NCI-H2196 (cell line): ENCODE results near the gene N4BP3.
"Not testable (repeated sequence)": the region's sequence is repeated elsewhere in the genome, so short reads cannot be mapped to it uniquely, and the experiment has no call there.

Experiments
- DNase-seq: peaks from one replicate; lab custom pipeline; 2025; ENCODE audit not compliant: unreplicated experiment; lab: John Stamatoyannopoulos, UW

N4BP3 gene

GRCh38 chr5:178113141-178113787 lies at the start of gene N4BP3:
TSS of gene N4BP3 (plus strand) at chr5:178113532. CDS start at chr5:178119584, 6,052 bp downstream.
- DNase-seq: peak; percentile 84

- DNase-seq: no peak
Measured at GRCh38 chr5:178067755-178068154, 45.6 kb upstream of the N4BP3 start.

- DNase-seq: peak; percentile 21
Measured at GRCh38 chr5:178068293-178068692, 45.0 kb upstream of the N4BP3 start.

GRCh38 chr5:178069909-178070308 lies 43.4 kb upstream of the N4BP3 start:
- peak; percentile 31 for DNase-seq

- no peak for DNase-seq
Measured at GRCh38 chr5:178071108-178071507, 42.2 kb upstream of the N4BP3 start.

DNA sequence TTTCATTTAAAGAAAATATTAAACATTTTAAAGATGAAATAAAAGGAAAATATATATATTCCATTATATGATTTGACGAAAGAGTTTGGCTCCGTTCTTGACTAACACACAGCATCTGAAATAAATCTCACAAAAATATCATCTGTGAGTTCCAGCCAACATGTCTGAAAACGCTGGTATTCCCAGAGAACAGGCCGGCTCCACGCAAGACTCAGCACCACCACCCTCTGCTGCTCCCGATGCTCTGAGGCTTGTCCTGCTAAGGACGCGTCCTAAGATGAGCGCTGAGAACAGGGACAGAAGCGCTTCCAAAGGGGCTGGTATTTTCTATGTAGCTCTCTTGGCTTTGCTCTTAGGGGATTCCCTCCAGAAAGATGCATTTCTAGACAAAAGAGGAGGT lies 40.6 kb upstream of the N4BP3 start:
- no peak for DNase-seq

DNA sequence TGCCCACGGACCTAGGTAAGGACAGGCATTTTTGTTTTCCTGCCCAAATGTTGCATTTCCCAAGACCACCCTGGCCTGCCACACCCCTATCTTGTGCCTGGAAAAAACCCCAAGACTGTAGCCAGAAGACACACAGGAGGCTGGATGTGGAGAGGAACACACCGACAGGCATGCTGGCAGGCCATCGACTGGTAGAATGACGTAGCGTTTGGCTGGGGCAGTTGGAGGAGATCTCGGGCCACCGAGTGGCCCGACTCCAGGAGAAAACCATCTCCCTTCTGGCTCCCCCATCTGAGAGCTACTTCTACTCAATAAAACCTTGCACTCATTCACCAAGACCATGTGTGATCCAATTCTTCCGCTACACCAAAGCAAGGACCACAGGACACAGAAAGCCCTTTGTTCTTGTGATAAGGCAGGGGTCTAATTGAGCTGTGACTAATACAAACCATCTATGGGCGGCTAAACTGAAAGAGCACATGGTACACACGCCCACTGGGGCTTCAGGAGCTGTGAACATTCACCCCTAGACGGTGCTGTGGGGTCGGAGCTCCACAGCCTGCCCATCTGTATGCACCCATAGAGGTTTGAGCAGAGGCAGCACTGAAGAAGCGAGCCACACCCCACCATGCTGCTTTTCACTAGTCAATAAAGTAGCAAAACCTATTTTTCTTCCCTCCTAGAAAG lies 38.9 kb upstream of the N4BP3 start:
- DNase-seq: no peak

- DNase-seq: not testable (repeated sequence)
Measured at GRCh38 chr5:178076965-178077364, 36.4 kb upstream of the N4BP3 start.

DNA sequence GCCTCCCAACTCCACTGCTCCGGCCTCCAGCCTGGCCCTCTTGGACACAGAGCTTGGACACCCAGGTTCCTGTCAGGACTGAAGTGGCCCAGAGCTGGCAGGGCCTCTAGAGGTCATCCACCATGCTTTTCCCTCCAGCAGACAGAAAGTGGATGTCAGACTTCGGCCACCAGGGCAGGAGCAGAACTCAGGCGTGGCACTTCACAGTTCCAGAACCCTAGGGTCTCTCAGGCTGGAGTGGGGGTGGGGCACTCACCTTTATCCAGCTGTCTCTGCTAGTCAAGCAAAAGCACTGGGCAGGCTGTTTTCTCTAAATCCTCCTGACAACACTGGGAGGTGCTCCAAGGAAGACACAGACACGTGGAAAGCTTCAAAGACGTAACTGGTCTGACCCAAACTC lies 35.6 kb upstream of the N4BP3 start:
- no peak for DNase-seq

GRCh38 chr5:178078197-178079010 lies 34.9 kb upstream of the N4BP3 start:
- no peak for DNase-seq

DNA sequence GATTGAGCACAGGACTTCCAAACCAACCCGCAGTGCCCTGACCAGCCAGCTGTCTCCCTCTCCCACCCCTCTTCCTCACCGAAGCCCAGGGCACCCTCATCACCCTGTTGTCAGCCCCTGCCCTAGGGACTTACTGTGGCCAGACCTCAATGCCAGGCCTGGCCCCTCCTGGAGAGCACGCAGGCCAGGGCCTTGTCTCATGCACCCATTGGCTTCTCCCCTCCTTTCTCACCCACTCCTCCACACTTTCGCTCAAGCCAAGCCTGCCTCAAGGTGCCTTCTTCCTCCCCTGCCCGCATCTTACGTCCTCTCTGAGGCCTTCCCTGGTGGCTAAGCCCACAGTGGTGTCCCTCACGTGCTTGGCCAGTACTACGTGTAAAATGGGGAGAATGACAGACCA lies 33.3 kb upstream of the N4BP3 start:
- no peak for DNase-seq

DNA sequence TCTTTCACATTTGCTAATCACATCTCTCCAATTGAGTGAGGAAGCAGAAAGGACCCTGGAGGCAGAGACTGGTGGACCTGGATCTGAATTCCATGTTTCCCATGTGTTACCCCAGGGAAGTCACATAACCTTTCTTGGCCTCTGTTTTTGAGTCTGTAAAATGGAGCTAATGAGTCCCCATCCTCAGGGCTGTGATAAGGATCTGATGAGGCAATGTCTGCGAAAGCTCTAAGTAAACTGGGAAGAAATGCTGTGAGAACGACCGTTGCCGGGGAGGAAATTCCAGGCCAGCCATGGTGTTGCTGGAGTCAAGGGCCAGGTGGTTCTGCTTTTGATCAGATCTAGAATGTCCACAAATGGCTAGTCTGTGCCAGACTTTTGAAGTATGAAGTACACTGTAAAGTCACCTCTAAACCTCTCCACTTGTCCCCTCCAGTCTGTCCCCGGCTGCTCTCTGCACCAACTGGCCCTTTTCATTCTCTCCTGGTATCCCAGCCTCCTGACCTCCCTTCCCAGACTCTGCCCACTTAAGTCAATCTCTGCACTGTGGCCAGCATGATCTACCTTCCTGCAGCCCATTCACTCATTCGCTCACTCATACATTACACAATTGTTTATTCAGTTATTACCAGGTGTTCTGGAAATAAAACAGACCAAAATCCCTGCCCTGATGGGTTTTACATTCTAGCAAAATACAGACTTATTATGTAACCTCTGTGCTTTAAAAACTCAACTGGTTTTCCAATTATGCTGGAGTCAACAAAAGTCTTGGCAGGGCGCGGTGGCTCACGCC lies 32.5 kb upstream of the N4BP3 start:
- no peak for DNase-seq

DNA sequence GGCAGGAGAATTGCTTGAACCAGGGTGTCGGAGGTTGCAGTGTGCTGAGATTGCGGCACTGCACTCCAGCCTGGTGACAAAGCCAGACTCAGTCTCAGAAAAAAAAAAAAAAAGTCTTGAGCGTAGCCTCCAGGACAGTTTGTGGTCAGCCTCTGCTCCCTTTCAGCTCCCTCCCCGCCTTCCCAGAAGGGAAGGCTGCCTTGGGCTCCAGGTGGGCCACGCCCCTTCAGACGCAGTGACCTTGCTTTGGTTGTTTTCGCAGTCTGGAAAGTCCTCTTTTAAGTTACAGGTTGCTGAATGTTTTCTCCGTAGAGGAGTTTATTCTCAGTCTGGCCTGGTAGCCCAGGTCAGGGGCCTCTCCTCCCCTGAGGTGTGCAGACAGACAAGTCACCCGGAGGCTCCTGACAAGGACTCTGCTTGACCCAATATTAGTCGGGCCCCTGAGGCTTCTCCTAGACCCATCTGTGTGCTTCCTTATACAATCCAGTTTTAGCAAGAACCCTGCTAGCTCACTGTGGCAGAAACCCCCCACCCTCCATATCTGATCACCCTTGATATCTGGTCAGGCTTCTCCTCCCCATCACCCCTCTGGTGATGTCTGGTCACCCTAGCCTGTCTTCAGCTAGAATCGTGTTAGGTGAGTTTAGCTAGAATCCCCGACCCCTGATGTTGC lies 31.6 kb upstream of the N4BP3 start:
- no peak for DNase-seq

- DNase-seq: no peak
Measured at GRCh38 chr5:178083922-178084321, 29.4 kb upstream of the N4BP3 start.

GRCh38 chr5:178085316-178085715 lies 28.0 kb upstream of the N4BP3 start:
- no peak for DNase-seq

- no peak for DNase-seq
Measured at GRCh38 chr5:178086266-178086665, 27.1 kb upstream of the N4BP3 start.

DNA sequence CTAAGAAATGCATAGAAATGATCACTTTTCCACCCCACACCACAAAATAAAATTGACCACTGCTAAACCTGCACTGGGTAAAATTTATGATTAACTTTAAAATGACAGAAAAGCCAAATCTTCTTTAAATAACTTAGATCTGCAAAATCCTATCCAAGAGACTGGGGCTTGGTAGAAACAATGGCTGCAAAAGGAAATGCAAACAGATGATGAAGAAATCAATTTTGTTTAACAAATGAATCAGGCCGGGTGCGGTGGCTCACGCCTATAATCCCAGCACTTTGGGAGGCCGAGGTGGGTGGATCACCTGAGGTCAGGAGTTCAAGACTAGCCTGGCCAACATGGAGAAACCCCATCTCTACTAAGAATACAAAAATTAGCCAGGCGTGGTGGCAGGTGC lies 26.1 kb upstream of the N4BP3 start:
- not testable (repeated sequence) for DNase-seq

- no peak for DNase-seq
Measured at GRCh38 chr5:178090856-178091255, 22.5 kb upstream of the N4BP3 start.

- DNase-seq: no peak
Measured at GRCh38 chr5:178093134-178093533, 20.2 kb upstream of the N4BP3 start.

- no peak for DNase-seq
Measured at GRCh38 chr5:178094345-178094744, 19.0 kb upstream of the N4BP3 start.

DNA sequence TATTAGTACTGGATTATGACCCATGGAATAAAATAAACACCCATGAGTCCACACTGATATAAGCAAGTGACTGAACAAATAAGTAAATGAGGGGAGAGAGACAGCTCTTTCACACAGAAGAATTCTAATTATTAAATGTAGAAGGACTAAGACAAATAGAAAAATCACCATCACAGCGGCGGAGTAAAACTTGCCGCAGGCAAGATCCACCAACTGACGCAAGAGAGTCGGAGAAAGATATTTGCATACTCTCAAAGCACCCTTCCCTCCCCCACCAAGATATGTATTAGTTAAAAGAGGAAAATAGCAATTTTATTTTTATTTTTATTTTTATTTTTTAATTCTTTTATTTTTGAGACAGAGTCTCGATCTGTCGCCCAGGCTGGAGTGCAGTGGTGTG lies 14.6 kb upstream of the N4BP3 start:
- no peak for DNase-seq
